ENCODE data around the gene NGDN. TPM values are rescaled to one million over a fixed set of nuclear protein-coding genes. Genes with fewer than 3 reads are reported as not detected.

Gene NGDN
- total RNA-seq, 2 donors from 2014 or later: 19.5 to 24.3 TPM

DNA sequence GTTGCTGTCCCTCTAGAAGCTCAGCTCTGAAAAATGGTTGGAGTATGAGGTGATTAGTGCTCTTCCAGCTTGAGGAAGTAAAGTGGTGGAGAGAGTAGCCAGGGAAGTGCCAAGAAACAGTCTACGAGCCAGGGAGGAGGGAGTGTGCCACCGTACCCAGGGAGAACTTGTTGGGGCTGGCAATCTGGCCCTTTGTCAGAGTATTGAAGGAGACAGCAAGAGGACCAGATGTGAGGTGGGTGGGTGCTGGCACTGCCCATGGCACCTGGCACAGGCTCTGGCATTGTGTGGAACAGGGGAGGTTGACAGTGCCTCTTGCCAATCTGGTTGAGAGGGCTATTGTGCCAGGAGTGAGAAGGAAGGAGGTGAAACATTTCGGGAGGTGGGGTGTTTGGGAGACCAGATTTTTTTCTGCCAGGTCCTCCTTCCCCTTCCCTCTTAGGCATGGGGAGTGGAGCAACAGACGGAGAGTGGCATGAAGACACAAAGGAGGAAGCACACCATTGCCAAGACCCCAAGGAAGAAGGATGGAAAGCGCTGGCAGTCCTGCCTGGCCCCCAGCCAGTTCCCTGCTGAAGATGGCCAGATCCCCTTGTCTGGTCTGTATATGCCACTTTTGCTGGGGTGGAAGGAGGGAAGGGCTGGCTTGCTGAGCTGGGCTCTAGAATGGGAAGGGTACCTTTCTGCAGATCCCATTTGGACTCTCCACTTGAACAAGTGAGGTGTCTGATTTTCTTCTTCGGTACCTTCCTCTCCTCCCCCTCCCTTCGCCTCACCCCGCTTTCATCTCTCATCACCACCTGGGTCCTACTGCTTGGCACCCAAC lies 44.5 kb downstream of the NGDN start:
- no peaks in the 10 kb centered on the region for H3K4me1 ChIP-seq
- H3K36me3 ChIP-seq: no peaks in the 10 kb centered on the region
- no peak overlapping the region for H3K4me3 ChIP-seq
- no peak for DNase-seq (ENCODE audit: low spot score)
- TF ChIP-seq, protein P1, sequence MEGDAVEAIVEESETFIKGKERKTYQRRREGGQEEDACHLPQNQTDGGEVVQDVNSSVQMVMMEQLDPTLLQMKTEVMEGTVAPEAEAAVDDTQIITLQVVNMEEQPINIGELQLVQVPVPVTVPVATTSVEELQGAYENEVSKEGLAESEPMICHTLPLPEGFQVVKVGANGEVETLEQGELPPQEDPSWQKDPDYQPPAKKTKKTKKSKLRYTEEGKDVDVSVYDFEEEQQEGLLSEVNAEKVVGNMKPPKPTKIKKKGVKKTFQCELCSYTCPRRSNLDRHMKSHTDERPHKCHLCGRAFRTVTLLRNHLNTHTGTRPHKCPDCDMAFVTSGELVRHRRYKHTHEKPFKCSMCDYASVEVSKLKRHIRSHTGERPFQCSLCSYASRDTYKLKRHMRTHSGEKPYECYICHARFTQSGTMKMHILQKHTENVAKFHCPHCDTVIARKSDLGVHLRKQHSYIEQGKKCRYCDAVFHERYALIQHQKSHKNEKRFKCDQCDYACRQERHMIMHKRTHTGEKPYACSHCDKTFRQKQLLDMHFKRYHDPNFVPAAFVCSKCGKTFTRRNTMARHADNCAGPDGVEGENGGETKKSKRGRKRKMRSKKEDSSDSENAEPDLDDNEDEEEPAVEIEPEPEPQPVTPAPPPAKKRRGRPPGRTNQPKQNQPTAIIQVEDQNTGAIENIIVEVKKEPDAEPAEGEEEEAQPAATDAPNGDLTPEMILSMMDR (IDR thresholded peaks at IDR 0.05): no peak
- no peaks in the 10 kb centered on the region for H3K9me3 ChIP-seq
- no peak overlapping the region for H3K27ac ChIP-seq
- no peaks in the 10 kb centered on the region for H3K27me3 ChIP-seq

DNA sequence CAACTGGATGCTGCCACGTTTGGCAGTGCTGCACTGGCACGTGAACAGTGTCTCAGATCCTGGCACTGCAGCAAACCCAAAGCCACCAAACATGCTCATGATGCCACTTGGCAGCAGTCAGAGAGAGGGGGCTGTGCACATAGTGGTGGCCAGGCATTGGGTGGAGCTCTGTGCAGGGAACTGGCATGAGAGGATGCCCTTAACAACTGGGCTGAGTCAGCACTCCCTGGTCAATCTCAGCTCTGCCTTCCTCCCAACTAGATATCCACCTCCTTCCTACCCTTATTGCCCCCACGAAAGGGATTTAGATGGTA lies 45.1 kb downstream of the NGDN start:
- H3K4me3 ChIP-seq: no peak overlapping the region
- TF ChIP-seq, protein P1 (IDR thresholded peaks at IDR 0.05): no peak
- no peak overlapping the region for H3K27ac ChIP-seq
- no peaks in the 10 kb centered on the region for H3K4me1 ChIP-seq
- no peaks in the 10 kb centered on the region for H3K9me3 ChIP-seq
- DNase-seq (ENCODE audit: low spot score): no peak
- H3K36me3 ChIP-seq: no peaks in the 10 kb centered on the region
- H3K27me3 ChIP-seq: no peaks in the 10 kb centered on the region

DNA sequence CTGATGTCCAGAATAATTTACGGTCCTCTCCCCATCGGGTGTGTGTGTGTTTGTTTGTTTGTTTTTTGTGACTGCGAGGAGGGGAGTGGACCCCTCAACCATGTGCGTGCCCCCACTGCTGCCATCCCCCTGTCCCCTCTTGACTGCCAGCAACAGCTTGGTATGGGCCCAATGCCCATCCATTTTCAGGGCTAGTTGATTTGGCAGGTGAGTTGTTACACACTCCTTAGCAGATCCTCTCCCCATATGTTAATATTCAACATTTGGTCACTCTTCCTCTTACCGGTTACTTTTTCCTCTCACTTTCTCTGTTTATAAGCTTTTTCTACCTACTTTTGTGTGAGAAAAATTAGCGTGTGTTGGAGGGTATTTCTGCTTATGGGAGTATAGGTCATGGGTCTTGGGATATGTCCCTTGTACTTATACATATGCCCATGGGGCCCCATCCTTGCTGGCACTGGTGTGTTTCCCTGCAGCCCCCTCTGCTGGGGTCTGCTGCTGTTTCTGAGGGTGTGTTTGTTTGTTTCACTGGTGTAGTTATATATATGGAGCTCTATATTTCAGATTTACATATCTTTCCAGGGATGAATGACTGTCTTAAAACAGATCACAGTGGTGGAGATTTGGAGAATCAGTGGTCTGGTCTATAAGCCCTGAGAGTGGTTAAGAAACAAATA lies 48.3 kb downstream of the NGDN start:
- Histone ChIP-seq H3K27me3 (no peaks in the 10 kb centered on the region), H3K4me3 (no peak overlapping the region), H3K4me1 (no peaks in the 10 kb centered on the region), H3K36me3 (no peaks in the 10 kb centered on the region), H3K27ac (no peak overlapping the region), H3K9me3 (no peaks in the 10 kb centered on the region)
- no peak for DNase-seq (ENCODE audit: low spot score)
- TF ChIP-seq, protein P1 (IDR thresholded peaks at IDR 0.05): no peak

DNA sequence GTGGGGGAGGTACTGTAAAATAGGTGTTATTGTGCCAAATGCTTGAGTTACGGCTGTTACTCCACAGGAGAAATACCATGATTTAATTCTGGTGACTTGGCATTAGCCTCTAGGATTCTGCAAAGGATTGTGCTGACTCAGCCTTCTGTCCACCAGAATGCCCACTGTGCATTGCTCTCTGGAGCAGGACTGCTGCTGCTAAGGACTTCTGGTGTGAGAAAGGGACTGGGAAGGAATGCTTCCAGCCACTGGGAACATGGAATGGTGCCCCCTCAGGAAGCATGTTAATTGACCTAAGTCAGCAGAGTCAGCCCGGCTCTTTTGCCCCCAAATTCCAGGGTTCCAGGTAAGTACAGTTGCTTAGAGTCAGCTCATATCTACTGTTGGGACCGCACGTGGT lies 49.2 kb downstream of the NGDN start:
- Histone ChIP-seq H3K9me3 (no peaks in the 10 kb centered on the region), H3K36me3 (no peaks in the 10 kb centered on the region), H3K27me3 (no peaks in the 10 kb centered on the region), H3K4me3 (no peak overlapping the region), H3K27ac (no peak overlapping the region), H3K4me1 (no peaks in the 10 kb centered on the region)
- TF ChIP-seq, protein P1 (IDR thresholded peaks at IDR 0.05): no peak
- DNase-seq (ENCODE audit: low spot score): no peak

DNA sequence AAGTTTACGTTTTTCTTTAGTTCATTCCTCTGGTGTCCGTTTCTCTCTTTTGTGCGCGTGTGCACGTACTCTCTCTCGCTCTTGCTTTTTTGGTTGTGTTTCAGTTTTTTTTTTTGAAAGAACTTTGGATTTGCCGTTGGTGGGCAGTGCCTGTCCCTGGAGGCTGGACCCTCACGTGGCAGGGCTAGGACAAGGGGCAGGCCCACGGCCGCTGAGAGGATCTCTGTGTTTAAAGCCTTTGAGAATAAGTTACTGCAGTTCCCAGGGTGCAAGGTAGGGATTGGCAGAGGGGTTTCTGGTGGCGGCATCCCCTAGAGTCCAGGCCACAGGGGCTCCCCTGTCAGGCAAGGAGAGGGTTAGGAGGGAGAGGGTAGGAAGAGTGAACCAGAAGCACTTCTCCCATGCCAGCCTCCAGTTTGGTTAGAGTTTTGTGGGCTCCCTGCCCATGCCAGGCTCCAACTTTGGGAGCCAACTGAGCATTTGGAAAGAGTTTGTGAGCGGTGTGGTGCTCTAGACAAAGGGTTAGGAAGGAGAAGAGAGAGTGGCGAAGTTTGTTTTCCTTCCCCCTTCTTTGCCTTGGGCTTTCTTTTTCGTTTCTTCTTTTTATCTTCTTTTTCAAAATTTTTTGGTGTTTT lies 51.5 kb downstream of the NGDN start:
- TF ChIP-seq, protein P1 (IDR thresholded peaks at IDR 0.05): no peak

More for the DNA sequence above, 51.5 kb downstream of the NGDN start:
- no peak for DNase-seq (ENCODE audit: low spot score)
- no peaks in the 10 kb centered on the region for H3K4me1 ChIP-seq
- no peaks in the 10 kb centered on the region for H3K27me3 ChIP-seq
- no peak overlapping the region for H3K27ac ChIP-seq
- H3K9me3 ChIP-seq: no peaks in the 10 kb centered on the region
- H3K4me3 ChIP-seq: no peak overlapping the region
- no peaks in the 10 kb centered on the region for H3K36me3 ChIP-seq
